Non-pigmented ciliary epithelial cell (primary cell): ENCODE measurements around the gene ADGRB2.

ENCODE experiments used
- DNase-seq: peaks from one replicate; pipeline ENCODE4 v3.0.0-alpha.2; 2010; ENCODE audit warnings: low read depth

Gene ADGRB2

DNA sequence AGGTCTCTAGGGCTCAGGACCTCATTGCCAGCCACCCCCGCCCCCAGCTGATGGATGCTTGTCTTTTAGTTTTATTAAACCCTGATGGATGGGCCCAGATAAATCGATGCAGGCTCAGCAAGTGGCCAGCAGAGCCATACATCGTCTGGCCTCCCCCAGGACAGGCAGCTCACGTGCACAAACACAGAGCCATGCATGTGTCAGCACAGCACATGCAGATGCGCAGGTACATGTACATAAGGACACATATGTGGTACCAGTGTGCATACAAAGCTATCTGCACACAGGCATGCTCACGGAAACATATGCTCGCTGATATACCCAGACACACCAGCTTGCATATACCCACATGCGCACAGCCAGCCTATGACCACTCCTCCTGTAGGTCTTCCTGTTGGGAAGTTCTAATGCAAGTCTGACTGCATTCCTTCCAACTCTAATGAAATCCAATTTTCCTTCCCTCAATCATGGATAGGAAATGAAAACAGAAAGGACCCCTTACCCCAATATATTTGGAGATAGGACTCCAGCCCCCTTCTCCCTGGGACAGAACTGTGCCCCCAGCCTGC lies 61.2 kb downstream of the ADGRB2 start:
- DNase-seq, result no peak

DNA sequence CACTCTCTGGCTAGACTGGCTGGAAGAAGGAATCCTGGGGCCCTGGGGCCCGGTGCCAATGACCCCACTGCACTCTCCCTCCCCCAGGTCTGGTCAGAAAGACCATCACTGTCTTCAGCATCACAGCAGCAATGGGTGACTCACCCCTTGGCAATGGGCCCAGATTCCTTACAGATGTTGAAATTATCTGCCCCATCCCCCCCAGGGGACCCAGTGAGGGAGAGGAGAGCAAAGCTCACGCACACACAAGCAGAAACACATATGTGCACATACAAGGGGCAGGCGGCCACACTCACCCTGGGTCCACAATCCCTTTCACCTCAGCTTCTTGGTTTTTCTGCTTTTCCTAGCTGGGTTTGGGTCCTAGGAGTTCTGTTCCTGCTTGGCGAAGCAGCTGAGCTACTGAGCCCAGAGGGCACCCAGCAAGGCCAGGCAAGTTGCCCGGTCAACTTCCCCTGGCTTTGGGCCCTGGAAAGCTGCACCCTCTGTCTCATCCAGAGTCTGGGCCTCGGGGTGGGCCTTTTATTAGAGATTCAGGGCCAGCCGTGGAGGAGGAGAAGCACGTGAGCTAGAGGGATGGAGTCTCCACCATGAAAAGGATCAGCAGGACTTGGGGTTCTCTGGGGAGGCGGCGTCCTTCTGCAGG lies 62.9 kb downstream of the ADGRB2 start:
- peak; percentile 89 for DNase-seq

- no peak for DNase-seq
These were observed 63.6 kb downstream of the ADGRB2 start for GRCh38 chr1:31700468-31701090.

GRCh38 chr1:31699341-31699891 lies 64.7 kb downstream of the ADGRB2 start:
- DNase-seq, result no peak

DNA sequence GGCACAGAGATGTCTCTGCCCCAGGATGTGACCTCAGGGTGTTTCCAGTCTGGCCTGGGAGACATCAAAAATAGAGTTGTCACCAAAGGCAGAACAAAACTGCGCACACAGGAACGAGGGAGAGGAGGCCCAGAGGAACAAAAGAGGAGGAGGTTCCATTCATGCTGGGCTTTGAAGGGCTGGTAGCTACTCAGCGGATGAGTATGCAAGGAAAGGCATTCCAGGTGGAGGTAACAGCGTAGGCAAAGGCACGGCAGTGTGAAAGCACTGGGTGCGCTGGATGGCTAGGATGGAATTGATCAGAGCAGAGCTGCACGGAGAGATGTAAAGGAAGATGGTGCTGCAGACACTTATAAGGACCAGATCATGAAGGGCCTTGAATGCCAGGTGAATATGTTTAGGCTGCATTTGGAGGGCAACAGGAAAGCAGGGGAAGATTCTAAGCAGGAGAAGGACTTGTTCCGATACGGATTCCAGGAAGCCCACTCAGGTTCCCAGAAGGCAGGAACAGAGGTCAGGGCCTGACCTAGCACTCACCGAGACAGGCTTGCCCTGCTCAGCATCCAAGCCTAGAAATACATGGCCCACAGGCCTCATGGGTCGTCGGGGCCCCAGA lies 66.7 kb downstream of the ADGRB2 start:
- no peak for DNase-seq

DNA sequence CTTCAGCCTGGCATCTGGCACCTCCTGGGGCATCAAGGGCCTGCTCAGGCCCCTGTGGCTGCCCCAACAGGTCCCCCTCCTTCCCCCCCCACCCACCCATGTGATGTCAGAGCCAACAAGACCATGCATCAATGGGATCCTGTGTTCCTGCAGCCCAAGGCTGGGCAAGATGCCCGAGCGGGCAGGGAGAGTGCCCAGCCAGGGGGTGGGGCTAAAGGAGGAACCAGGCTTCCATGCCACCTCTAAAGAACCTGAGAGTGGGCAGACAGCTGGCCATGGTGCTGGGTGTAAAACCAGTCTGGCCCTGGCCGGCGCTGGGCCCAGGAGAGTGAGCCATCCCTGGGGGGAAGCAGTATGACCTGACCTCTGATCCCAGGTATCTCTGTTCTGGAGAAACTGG lies 67.9 kb downstream of the ADGRB2 start:
- DNase-seq, result no peak

DNA sequence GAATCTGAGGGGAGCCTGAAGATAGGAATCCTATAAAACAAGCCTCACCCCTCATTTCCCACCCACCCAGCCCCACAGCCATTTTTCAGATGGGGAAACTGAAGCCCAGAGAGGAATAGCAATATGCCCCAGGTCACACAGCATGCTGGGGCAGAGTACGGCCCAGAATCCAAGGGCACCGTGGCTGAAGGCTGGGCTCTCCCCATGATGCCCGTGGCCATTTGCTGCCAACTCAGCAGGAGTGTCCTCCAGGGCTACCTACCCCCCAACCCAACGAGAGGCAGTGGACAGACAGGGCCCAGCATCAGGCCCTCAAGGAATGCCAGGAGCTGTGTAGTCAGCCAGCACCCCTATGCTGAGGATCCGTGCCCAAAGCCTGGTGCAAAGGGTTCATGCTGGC lies 68.8 kb downstream of the ADGRB2 start:
- DNase-seq, result no peak

DNA sequence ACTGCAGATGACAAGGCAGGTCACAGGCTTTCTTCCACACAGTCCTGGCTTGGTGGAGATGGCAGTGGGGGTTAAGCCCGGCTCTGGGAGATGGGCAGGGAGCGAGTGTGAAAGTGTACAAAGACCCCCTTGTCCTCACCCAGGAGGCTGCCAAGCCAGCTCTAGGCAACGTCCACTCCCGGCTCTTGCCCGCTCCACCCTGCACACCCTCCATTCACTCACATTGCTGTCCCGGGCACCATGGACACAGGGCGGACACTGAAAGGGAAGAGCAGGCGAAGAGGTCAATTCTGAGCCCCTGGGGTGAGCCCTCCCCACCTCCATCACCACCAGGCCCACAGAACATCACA lies 69.2 kb downstream of the ADGRB2 start:
- no peak for DNase-seq

- no peak for DNase-seq
These were observed 69.8 kb downstream of the ADGRB2 start for GRCh38 chr1:31694069-31694963.

GRCh38 chr1:31693231-31693630 lies 70.9 kb downstream of the ADGRB2 start:
- no peak for DNase-seq

DNA sequence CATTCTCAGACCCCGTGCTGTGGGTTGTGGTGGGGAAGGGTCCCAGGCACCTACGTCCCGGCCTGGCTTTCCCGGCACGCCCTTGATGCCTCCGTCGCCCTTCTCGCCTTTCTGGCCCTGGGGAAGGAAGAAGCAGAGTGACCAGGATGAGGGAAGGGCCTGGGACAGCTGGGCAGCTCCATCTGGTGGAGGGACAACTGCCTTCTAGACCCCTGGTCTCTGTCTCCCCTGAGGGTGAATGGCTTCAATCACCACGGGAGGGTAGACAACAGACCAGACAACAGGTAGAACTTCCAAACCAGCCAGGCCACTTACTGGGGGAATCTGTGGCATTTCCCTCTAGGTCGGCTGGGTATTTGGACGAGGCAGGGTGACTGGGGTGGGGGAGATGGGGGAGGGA lies 72.2 kb downstream of the ADGRB2 start:
- no peak for DNase-seq

GRCh38 chr1:31691446-31691845 lies 72.7 kb downstream of the ADGRB2 start:
- DNase-seq, result no peak

GRCh38 chr1:31690921-31691320 lies 73.2 kb downstream of the ADGRB2 start:
- DNase-seq, result no peak

- DNase-seq, result peak; percentile 88
These were observed 74.3 kb downstream of the ADGRB2 start for GRCh38 chr1:31689854-31690253.

DNA sequence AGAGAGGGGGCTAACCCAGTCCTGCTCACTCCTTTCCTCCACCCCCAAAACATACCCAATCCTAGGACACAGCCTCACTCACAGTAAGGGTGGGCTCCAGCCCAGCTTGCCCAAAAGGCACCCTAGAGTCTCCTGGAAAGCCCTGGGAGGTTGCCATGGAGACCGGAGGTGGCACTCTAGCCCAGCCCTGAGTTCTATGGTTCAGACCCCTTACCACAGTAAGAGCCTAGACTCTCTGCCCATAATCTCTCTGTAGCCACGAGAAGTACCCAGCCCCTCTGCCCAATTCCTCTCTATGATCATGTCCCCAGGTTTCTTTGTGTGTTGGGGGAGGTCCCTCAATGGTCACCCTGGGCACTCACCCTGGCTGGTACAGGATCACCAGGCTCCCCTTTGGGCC lies 74.8 kb downstream of the ADGRB2 start:
- no peak for DNase-seq

DNA sequence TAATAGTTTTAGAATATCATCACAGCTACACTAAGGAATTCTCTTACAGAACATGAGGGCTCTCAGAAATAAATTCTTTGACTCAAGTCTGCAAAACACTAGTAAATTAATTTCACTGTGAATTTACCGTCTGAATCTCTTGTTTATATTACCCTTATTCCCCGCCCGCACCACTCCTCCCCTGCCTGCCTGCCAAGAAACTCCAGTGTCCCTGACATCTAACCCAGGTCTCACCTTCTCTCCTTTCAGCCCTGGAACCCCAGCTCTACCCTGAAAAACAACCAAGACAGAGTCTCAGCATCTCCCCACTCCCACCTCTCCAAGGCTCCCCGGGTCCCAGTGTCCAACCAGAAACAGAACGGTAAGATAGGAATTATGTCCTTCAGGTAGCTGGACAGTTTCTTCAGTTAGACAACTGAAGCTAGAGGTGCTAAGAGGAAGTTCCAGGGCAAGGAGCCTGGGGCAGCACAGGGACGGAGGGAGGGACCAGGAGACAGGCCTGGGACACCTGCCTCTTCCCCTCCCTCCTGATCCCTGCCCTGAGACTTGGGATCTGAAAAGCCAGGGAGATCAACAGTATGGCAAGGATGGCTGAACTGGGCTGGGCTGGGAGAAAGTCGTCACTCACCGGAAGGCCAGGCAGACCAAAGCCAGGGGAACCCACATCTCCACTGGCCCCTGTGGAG lies 75.8 kb downstream of the ADGRB2 start:
- no peak for DNase-seq

DNA sequence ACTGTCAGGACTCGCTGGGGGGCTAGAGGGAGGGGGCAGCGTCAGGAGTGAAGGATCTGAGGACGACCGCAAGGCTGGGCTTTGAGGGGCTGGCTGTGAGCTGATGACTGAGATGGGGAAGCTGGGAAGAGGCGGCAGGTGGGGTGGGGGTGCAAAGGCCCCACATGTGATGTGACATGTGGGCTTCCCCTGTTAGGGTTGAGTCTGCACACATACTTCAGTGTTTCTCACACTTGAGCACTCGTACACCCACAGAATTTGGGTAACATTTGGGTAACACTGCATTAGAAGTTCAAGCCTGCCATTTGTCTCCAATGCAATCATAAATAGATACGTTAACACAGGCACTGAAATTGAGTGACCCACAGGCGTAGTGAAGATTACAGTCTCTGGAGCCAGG lies 76.5 kb downstream of the ADGRB2 start:
- no peak for DNase-seq

DNA sequence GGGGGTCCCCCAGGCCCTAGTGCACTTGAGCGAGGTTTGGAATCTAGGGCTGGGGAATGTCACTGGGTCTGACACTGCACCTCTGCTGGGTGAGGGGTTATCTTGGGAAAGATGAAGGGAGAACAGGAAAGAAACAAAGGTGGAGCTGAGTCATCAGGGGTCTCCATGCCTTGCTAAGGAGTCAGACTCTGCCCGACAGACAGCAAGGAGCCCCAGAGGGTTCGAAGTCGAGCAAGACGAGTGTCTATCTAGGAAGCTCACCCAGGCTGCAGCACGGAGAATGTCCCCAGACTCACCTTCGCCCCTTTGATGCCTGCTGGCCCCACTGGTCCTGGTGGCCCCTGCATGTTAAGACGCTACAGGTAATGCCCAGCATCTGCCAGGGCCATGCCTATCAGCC lies 78.3 kb downstream of the ADGRB2 start:
- DNase-seq, result no peak

- DNase-seq, result no peak
These were observed 80.1 kb downstream of the ADGRB2 start for GRCh38 chr1:31683997-31684396.

DNA sequence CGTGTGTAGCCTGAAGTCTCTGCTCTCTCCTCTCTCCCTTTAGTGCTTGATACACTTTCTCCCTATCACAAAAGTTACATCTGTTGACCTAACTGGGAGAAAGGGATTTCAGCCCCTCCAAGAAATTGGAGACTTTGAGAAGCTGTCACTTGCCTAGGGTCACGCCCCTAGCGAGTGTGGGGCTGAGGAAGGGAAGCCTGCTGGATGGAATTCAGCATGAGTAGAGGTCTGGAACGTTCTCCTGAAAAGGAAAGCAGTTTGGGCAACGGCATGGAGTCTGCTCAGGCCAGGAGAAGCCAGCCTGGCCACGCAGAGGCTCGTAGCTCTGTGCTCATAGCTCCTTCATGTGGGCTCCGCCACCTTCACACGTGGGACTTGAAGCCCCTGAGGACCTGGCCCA lies 82.7 kb downstream of the ADGRB2 start:
- DNase-seq, result no peak

DNA sequence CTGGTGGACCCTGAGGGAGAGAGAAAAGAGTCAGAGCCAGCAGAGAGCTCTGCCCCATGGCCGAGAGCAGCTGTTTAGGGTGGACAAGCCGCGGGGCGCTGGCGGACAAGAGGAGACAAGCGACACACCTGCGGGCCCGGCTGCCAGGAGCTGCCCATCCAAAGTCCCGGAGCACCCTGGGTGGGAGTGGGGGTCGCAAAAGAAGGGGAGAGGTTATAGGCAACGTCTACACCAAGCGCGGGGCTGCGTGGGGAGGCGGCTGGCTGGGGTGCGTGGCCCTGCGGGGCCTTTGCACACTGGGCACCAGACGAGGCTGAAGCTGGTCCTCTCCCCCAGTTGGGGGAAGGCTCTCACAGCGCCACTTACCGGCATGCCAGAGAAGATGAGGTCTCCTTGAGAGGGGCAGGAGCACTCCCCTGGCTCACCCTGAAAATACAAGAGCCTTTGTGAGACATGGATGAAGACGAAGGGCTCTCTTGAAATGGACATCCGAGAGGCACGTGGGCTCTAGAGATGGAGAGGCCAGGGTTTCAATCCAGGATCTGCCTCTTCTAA lies 84.4 kb downstream of the ADGRB2 start:
- DNase-seq, result no peak
